Keratinocyte (primary cell): ENCODE data around the gene CCDC70. TPM values are rescaled to one million over a fixed set of nuclear protein-coding genes. Genes with fewer than 3 reads are reported as not detected.

Experiments
- DNase-seq: peaks from one replicate; pipeline ENCODE4 v3.0.0-alpha.2; 2011; ENCODE audit warnings: low read depth, missing footprints, low spot score
- FAIRE-seq: peaks from 2 replicates; lab custom pipeline; 2011; peaks lifted over from hg19 to GRCh38; lab: Jason Lieb, UNC
- H2AFZ ChIP-seq: 2 replicates; pipeline ENCODE4 v1.6.0; 2012; ENCODE audit warnings: low read length, control low read depth, inconsistent platforms; ENCODE audit not compliant: control insufficient read depth
- H3K27ac ChIP-seq: 2 replicates; pipeline ENCODE4 v1.5.1; 2011; ENCODE audit warnings: low read length; ENCODE audit not compliant: control insufficient read depth, insufficient read depth
- H3K27me3 ChIP-seq: 3 replicates; pipeline ENCODE4 v1.6.0; 2011; ENCODE audit warnings: low read length; ENCODE audit not compliant: control insufficient read depth, insufficient read depth; ENCODE audit errors: extremely low read depth
- H3K36me3 ChIP-seq, 2 experiments: 2 replicates in 1 of 2; 3 replicates in 1 of 2; pipeline ENCODE4 v1.5.1; 2011; ENCODE audit warnings: low read length in 2 of 2, mild to moderate bottlenecking in 1 of 2; ENCODE audit not compliant: control insufficient read depth in 2 of 2, insufficient read depth in 2 of 2; ENCODE audit errors: extremely low read depth in 1 of 2
- H3K4me1 ChIP-seq: 3 replicates; pipeline ENCODE4 v1.5.1; 2011; ENCODE audit warnings: low read length; ENCODE audit not compliant: control insufficient read depth, insufficient read depth; ENCODE audit errors: extremely low read depth
- H3K4me2 ChIP-seq: 3 replicates; pipeline ENCODE4 v1.6.0; 2011; ENCODE audit warnings: low read depth, low read length; ENCODE audit not compliant: control insufficient read depth, insufficient read depth; ENCODE audit errors: extremely low read depth
- H3K4me3 ChIP-seq, 3 experiments: fragments of 200-600 bp in 1 of 3; sonication (generic) in 1 of 3; 2 replicates in 2 of 3; 3 replicates in 1 of 3; pipeline ENCODE4 v1.5.1; 2011 to 2016; ENCODE audit warnings: low read length in 3 of 3, mild to moderate bottlenecking in 3 of 3, control low read depth in 2 of 3, inconsistent platforms in 1 of 3, low read depth in 1 of 3, mixed read lengths in 1 of 3, mixed run types in 1 of 3, moderate library complexity in 1 of 3; ENCODE audit not compliant: control insufficient read depth in 2 of 3, insufficient read depth in 2 of 3; ENCODE audit errors: extremely low read depth in 1 of 3
- H3K79me2 ChIP-seq: 2 replicates; pipeline ENCODE4 v1.6.0; 2012; ENCODE audit warnings: low read length; ENCODE audit not compliant: control insufficient read depth, insufficient read depth
- H3K9ac ChIP-seq: 3 replicates; pipeline ENCODE4 v1.6.0; 2011; ENCODE audit warnings: low read length; ENCODE audit not compliant: control insufficient read depth, insufficient read depth; ENCODE audit errors: extremely low read depth
- H3K9me1 ChIP-seq: 3 replicates; pipeline ENCODE4 v1.6.0; 2011; ENCODE audit warnings: low read length; ENCODE audit not compliant: control insufficient read depth, insufficient read depth; ENCODE audit errors: extremely low read depth
- H3K9me3 ChIP-seq: 2 replicates; pipeline ENCODE4 v1.5.1; 2012; ENCODE audit warnings: low read depth, low read length; ENCODE audit not compliant: control insufficient read depth
- H4K20me1 ChIP-seq: 3 replicates; pipeline ENCODE4 v1.6.0; 2011; ENCODE audit warnings: low read length; ENCODE audit not compliant: control insufficient read depth, insufficient read depth; ENCODE audit errors: extremely low read depth
- EZH2 ChIP-seq: IDR thresholded peaks from one replicate; pipeline ENCODE4 v1.6.1; 2012; ENCODE audit warnings: inconsistent platforms, mild to moderate bottlenecking, low read length, moderate library complexity
- dilution Hi-C: fragments of 300-500 bp; cut with MboI; formaldehyde crosslinking; loops from one replicate; pipeline ENCODE4 v1.7.0; 2020; ENCODE audit warnings: low sequenced_read_pairs; ENCODE audit not compliant: extremely low pct_ligation_motif_present
- polyA plus RNA-seq, 5 experiments: library from polyadenylated mRNA; depleted of rRNA in 3 of 5; stranded (reverse) in 3 of 5; stranded (forward) in 1 of 5; unstranded in 1 of 5; fragments of >200 nt; gene quantifications; 1 replicate in 1 of 5; 2 replicates in 3 of 5; 3 replicates in 1 of 5; pipeline versions ENCODE4 v1.2.1 to v1.2.3, GENCODE V29; 2011 to 2012; ENCODE audit warnings: missing spikeins in 2 of 5, low read depth in 1 of 5, low replicate concordance in 1 of 5
- TF ChIP-seq, protein P1 (sequence below), 3 experiments: IDR thresholded peaks in 1 of 3; conservative IDR thresholded peaks in 1 of 3; optimal IDR thresholded peaks in 1 of 3; 2 replicates in 2 of 3; 3 replicates in 1 of 3; pipeline versions ENCODE3 to v1.5.1; 2011; ENCODE audit warnings: low read length in 3 of 3, mild to moderate bottlenecking in 3 of 3, moderate library complexity in 2 of 3, control low read depth in 1 of 3, inconsistent platforms in 1 of 3; ENCODE audit not compliant: insufficient read depth in 2 of 3; ENCODE audit errors: extremely low read depth in 1 of 3

Gene CCDC70
- polyA plus RNA-seq, 1 donor (not counting 4 experiments of a cell fraction or from before 2014, with no cell fraction given), result not detected

- DNase-seq (no peak), FAIRE-seq (no peak)
- Histone ChIP-seq H4K20me1 (no peaks in the 10 kb centered on the region), H2AFZ (no peak overlapping the region), H3K4me3 (no peak overlapping the region), H3K79me2 (no peaks in the 10 kb centered on the region), H3K4me2 (no peak overlapping the region), H3K4me1 (no peaks in the 10 kb centered on the region), H3K27me3 (peaks cover 5% of the 10 kb centered on the region), H3K9me1 (no peaks in the 10 kb centered on the region), H3K27ac (no peak overlapping the region), H3K9ac (no peak overlapping the region), H3K9me3 (no peaks in the 10 kb centered on the region), H3K36me3 (no peaks in the 10 kb centered on the region)
- dilution Hi-C loops, result no loop called here
- TF ChIP-seq, protein P1, sequence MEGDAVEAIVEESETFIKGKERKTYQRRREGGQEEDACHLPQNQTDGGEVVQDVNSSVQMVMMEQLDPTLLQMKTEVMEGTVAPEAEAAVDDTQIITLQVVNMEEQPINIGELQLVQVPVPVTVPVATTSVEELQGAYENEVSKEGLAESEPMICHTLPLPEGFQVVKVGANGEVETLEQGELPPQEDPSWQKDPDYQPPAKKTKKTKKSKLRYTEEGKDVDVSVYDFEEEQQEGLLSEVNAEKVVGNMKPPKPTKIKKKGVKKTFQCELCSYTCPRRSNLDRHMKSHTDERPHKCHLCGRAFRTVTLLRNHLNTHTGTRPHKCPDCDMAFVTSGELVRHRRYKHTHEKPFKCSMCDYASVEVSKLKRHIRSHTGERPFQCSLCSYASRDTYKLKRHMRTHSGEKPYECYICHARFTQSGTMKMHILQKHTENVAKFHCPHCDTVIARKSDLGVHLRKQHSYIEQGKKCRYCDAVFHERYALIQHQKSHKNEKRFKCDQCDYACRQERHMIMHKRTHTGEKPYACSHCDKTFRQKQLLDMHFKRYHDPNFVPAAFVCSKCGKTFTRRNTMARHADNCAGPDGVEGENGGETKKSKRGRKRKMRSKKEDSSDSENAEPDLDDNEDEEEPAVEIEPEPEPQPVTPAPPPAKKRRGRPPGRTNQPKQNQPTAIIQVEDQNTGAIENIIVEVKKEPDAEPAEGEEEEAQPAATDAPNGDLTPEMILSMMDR (optimal IDR thresholded peaks at IDR 0.05 in 1 of 3, IDR thresholded peaks at IDR 0.05 in 1 of 3, conservative IDR thresholded peaks at IDR 0.05 in 1 of 3; ENCODE audit: extremely low read depth in 1 of 3, insufficient read depth in 2 of 3, low read length in 3 of 3), result no peak
- TF ChIP-seq EZH2, result no peak
These were observed 51.8 kb downstream of the CCDC70 start for GRCh38 chr13:51913421-51914136.

DNA sequence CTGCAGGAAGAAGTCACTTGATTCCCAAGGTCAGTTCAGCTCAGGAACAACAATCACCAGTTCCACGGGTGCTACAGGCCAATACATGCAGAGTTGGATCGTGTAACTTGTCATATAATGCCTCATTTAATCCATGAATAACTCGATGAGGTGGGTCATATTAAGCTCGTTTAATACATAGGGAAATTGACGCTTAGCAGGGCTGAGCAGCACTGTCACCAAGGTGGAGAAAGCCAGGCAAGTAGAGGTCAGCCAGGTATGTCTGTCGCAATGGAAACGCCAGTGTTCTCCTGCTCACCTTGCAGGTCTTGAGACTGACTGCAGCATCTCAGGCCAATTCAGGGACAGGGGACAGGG lies 52.3 kb downstream of the CCDC70 start:
- Histone ChIP-seq H3K4me1 (no peaks in the 10 kb centered on the region), H3K36me3 (no peaks in the 10 kb centered on the region), H2AFZ (no peak overlapping the region), H3K9ac (no peak overlapping the region), H3K9me1 (no peaks in the 10 kb centered on the region), H3K4me3 (no peak overlapping the region), H3K9me3 (no peaks in the 10 kb centered on the region), H3K4me2 (no peak overlapping the region), H4K20me1 (no peaks in the 10 kb centered on the region), H3K79me2 (no peaks in the 10 kb centered on the region), H3K27me3 (peaks cover 5% of the 10 kb centered on the region), H3K27ac (no peak overlapping the region)
- no peak for DNase-seq
- dilution Hi-C loops, result no loop called here
- TF ChIP-seq, protein P1 (optimal IDR thresholded peaks at IDR 0.05 in 1 of 3, IDR thresholded peaks at IDR 0.05 in 1 of 3, conservative IDR thresholded peaks at IDR 0.05 in 1 of 3; ENCODE audit: extremely low read depth in 1 of 3, insufficient read depth in 2 of 3, low read length in 3 of 3), result no peak
- TF ChIP-seq EZH2, result no peak
- no peak for FAIRE-seq

Other genes starting within 250 kb of the CCDC70 start
- 5.4 to 7.3 TPM (median 6.1 TPM) in 3 replicates for gene DHRS12, start 57.8 kb upstream of the CCDC70 start, polyA plus RNA-seq
- 0.01 TPM in 1 of 3 replicates, not detected in the others for gene TMEM272, start 16.8 kb upstream of the CCDC70 start, polyA plus RNA-seq
- gene ATP7B, start 149.5 kb downstream of the CCDC70 start, polyA plus RNA-seq, result 5.2 to 7.4 TPM (median 7.2 TPM) in 3 replicates
- 9.8 to 17.4 TPM (median 14.2 TPM) in 3 replicates for gene ALG11, start 150.4 kb downstream of the CCDC70 start, polyA plus RNA-seq
- gene UTP14C, start 162.7 kb downstream of the CCDC70 start, polyA plus RNA-seq, result 9.5 to 10.8 TPM (median 9.7 TPM) in 3 replicates